Tibial nerve (tissue), 4 donors: ENCODE measurements around the gene NALF2. TPM values are rescaled to one million over a fixed set of nuclear protein-coding genes. Genes with fewer than 3 reads are reported as not detected.

Experiments
- DNase-seq, 2 donors: peaks; one replicate each; pipeline ENCODE4 v3.0.0-alpha.2; 2019; ENCODE audit warnings: low spot score in 2 of 2
- H3K27ac ChIP-seq, 4 donors: fragments of 200-600 bp; sonication (generic) in 3 of 4; one replicate each; pipeline ENCODE4 v1.5.1; 2017 to 2019; ENCODE audit warnings: mild to moderate bottlenecking in 1 of 4
- H3K27me3 ChIP-seq, 2 donors: fragments of 200-600 bp; sonication (generic) in 1 of 2; one replicate each; pipeline versions ENCODE4 v1.5.1 to v1.6.0; 2017 to 2019
- H3K36me3 ChIP-seq, 3 donors: fragments of 200-600 bp; sonication (generic); one replicate each; pipeline ENCODE4 v1.5.1; 2018 to 2019
- H3K4me1 ChIP-seq, 4 donors: fragments of 200-600 bp; sonication (generic) in 3 of 4; one replicate each; pipeline ENCODE4 v1.5.1; 2017 to 2019
- H3K4me3 ChIP-seq, 4 donors: fragments of 200-600 bp; sonication (generic) in 3 of 4; one replicate each; pipeline ENCODE4 v1.5.1; 2017 to 2019; ENCODE audit warnings: mild to moderate bottlenecking in 1 of 4, moderate library complexity in 1 of 4
- H3K9me3 ChIP-seq, 4 donors: fragments of 200-600 bp; sonication (generic) in 3 of 4; one replicate each; pipeline ENCODE4 v1.5.1; 2017 to 2019
- CTCF ChIP-seq, 5 experiments: fragments of 200-600 bp in 3 of 5; fragments of 450-650 bp in 2 of 5; sonication (generic) in 3 of 5; IDR thresholded peaks; one replicate each; pipeline ENCODE4 v1.5.1; 2016 to 2019; ENCODE audit warnings: antibody characterized with exemption in 5 of 5, mild to moderate bottlenecking in 3 of 5, moderate library complexity in 2 of 5
- EP300 ChIP-seq, 2 donors: sonication (generic); formaldehyde crosslinking; IDR thresholded peaks; one replicate each; pipeline ENCODE4 v1.6.1; 2017; ENCODE audit warnings: antibody characterized with exemption in 2 of 2, mild to moderate bottlenecking in 1 of 2
- POLR2A ChIP-seq, 2 donors: fragments of 450-650 bp; IDR thresholded peaks; one replicate each; pipeline ENCODE4 v1.6.1; 2017; ENCODE audit warnings: antibody characterized with exemption in 2 of 2, mild to moderate bottlenecking in 2 of 2, moderate library complexity in 2 of 2
- WGBS, 2 donors: methylation state at CpG; one replicate each; pipeline ENCODE4 v1.1.5; 2018; 5-methylcytosine and 5-hydroxymethylcytosine counted together
- total RNA-seq, 4 donors: library from RNA; depleted of rRNA; stranded (reverse); fragments of >200 nt; gene quantifications; one replicate each; pipeline ENCODE4 v1.1.0, GENCODE V29; 2016

The NALF2 gene
- under 1 TPM in 1 of 4 donors, not detected in 3; 0.30 TPM for total RNA-seq

- peak within 1 kb of the TSS; percentile 13 to 57 (median 24) for H3K4me3 ChIP-seq
- H3K9me3 ChIP-seq, result no peaks in the 10 kb centered on the region
- peaks cover 0 to 10% (median 1%) of the 10 kb centered on the region in 4 donors for H3K4me1 ChIP-seq
- peaks cover 0 to 46% of the 10 kb centered on the region in 2 donors for H3K27me3 ChIP-seq
- TF ChIP-seq POLR2A (IDR thresholded peaks at IDR 0.05), result no peak
- no peaks in the 10 kb centered on the region for H3K36me3 ChIP-seq
- peak in 1 of 2 donors; percentile 24 for DNase-seq
- 0 to 63% methylated on average over 1 to 55 of the region's 66 CpGs for WGBS, 2 donors
- H3K27ac ChIP-seq, result no peak within 1 kb of the TSS
These were observed at the start of gene NALF2 for GRCh38 chrX:69503782-69504625. NALF2 (plus strand) TSS chrX:69504326; CDS start chrX:69505283, 957 bp downstream.

DNA sequence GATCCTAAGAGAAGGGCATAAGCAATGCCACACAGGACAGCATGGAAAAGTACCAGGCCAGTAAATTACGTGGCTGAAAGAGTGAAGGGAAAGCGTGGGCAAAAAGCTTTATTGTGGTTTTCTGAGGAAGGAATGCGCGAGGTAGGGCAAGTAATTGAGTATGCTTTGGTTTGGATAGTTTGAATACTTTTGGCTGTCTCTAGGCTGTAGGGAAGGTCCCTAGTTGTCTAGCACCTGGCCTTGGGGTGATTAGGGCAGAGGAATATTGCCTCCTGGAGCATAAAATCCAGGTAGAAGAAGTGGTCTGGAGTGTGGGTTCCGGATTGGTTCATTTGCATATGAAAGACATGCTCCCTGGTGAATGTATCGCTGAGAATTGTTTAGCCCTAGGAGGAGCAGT, 46.4 kb upstream of the NALF2 start:
- 75 to 79% methylated on average over 6 of the region's 6 CpGs for WGBS, 2 donors
- DNase-seq, result no peak
- H3K27me3 ChIP-seq, result no peaks in the 10 kb centered on the region
- no peaks in the 10 kb centered on the region for H3K4me1 ChIP-seq
- no peak overlapping the region for H3K27ac ChIP-seq
- no peak for TF ChIP-seq CTCF (IDR thresholded peaks at IDR 0.05)
- no peak for TF ChIP-seq EP300 (IDR thresholded peaks at IDR 0.05)
- TF ChIP-seq POLR2A (IDR thresholded peaks at IDR 0.05), result no peak
- H3K9me3 ChIP-seq, result no peaks in the 10 kb centered on the region
- no peak overlapping the region for H3K4me3 ChIP-seq
- no peaks in the 10 kb centered on the region for H3K36me3 ChIP-seq

DNA sequence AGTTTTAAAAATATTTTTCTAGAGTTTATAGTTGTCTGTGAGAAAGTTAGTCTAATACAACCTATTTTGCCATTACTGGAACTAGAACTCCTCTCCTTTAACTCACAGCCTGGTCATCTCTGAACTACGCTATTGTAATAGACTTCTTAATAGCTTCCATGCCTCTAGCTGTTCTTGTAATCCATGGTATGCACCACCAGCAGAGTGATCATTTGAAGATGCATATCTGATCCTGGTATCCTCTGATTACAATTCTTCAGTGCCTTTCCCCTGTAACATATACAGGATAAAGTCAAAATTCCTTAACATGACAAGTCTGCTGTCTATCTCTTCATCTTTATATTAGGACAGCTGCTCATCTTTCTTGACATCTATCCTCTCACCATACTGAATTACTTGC, 37.6 kb upstream of the NALF2 start:
- no peak for DNase-seq
- H3K27me3 ChIP-seq, result no peaks in the 10 kb centered on the region
- H3K9me3 ChIP-seq, result no peaks in the 10 kb centered on the region
- H3K4me3 ChIP-seq, result no peak overlapping the region
- TF ChIP-seq POLR2A (IDR thresholded peaks at IDR 0.05) (no peak), CTCF (IDR thresholded peaks at IDR 0.05) (no peak), EP300 (IDR thresholded peaks at IDR 0.05) (no peak)
- no peak overlapping the region for H3K27ac ChIP-seq
- 73 to 75% methylated on average over 1 of the region's 1 CpG for WGBS, 2 donors
- H3K4me1 ChIP-seq, result no peaks in the 10 kb centered on the region
- no peaks in the 10 kb centered on the region for H3K36me3 ChIP-seq

GRCh38 chrX:69469975-69470374, 34.2 kb upstream of the NALF2 start:
- no peak for DNase-seq
- H3K27ac ChIP-seq, result no peak overlapping the region
- no peaks in the 10 kb centered on the region for H3K36me3 ChIP-seq
- no peaks in the 10 kb centered on the region for H3K9me3 ChIP-seq
- H3K4me1 ChIP-seq, result no peaks in the 10 kb centered on the region
- no peak overlapping the region for H3K4me3 ChIP-seq
- peaks cover 0 to 9% of the 10 kb centered on the region in 2 donors for H3K27me3 ChIP-seq
- WGBS, 2 donors, result 75 to 79% methylated on average over 4 of the region's 4 CpGs
- TF ChIP-seq EP300 (IDR thresholded peaks at IDR 0.05), result no peak
- no peak for TF ChIP-seq POLR2A (IDR thresholded peaks at IDR 0.05)
- TF ChIP-seq CTCF (IDR thresholded peaks at IDR 0.05), result no peak

DNA sequence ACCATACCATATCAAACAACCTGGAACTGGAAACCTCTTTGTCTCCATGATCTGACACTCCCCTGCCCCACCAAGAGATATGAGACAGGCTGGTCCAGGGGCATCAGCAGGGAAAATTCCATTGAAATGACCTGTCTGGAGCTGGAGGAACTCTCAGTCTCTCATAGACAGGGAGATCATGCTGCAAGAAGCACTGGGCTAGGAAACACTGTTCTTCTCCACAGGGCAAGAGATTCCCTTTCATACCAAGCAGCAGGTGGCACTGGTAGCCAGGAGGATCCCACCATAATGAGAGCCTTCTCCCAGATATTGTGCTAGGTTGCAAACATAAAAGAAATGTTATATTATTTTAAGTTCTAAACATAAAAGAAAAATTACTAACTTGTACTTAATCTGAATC, 14.5 kb upstream of the NALF2 start:
- Histone ChIP-seq H3K27ac (no peak overlapping the region), H3K9me3 (no peaks in the 10 kb centered on the region), H3K36me3 (no peaks in the 10 kb centered on the region), H3K4me1 (no peaks in the 10 kb centered on the region), H3K27me3 (peaks cover 0 to 13% of the 10 kb centered on the region in 2 donors), H3K4me3 (no peak overlapping the region)
- TF ChIP-seq CTCF (IDR thresholded peaks at IDR 0.05) (no peak), POLR2A (IDR thresholded peaks at IDR 0.05) (no peak), EP300 (IDR thresholded peaks at IDR 0.05) (no peak)
- DNase-seq, result no peak
